ENCODE measurements around the gene HOXB7.

DNA sequence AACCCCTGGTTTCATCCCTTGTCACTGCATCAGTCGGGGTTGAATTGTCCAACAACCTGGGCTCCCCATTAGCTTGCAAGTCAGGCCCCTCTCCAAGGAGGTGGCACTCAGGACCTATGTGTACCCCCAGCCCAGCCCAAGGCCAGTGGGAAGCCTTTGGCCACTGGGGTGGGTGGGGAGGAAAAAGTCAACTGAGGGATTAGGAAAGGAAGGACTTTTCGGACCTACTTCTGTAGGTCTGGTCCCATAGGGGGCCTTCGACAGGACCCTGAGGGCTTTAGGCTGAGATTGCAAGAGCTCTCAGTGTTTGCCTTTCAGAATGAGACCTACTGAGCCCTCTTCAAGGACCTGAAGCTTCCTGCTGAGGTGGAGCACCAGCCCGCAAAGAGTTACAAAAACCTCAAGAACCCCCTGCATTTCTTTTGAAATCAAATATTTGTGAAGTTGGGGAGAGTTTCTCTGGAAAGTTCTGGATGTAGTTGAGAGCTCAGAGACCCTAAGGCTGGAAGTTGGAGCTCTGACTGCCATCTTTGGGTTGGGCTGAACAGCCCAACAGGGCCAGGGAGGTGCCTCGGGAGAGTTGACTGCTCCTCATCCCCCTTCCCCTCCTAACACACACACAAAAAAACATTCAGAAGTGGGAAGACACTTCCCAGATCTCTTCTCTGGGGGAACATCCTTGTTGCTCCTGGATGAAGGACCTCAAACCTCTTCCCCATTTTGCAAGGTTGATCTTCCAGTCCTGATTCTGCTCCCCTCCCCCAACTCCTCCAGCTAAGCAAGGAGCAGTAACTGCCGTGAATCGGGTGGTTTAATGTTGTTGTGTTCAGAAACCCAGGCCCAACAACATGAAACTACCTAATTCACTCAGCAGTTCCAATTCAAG is 21.1 kb upstream of the HOXB7 start:
- TF ChIP-seq POLR2A (IDR thresholded peaks at IDR 0.05; ENCODE audit: low read depth, low read length) (no peak), TAF1 (IDR thresholded peaks at IDR 0.05; ENCODE audit: borderline replicate concordance, low read depth, low read length) (no peak)

Data from GM12892 (cell line).